Kidney (tissue), 14 donors: ENCODE results near the gene RNF14. TPM values are rescaled to one million over a fixed set of nuclear protein-coding genes. Genes with fewer than 3 reads are reported as not detected.

ENCODE experiments used
- DNase-seq, 5 donors: peaks; one replicate each; pipeline ENCODE4 v3.0.0-alpha.2; 2013 to 2020
- FAIRE-seq: peaks from 2 replicates; lab custom pipeline; 2012; peaks lifted over from hg19 to GRCh38; lab: Jason Lieb, UNC
- H3K27ac ChIP-seq, 2 donors: one replicate each; pipeline ENCODE4 v1.7.0; 2013; ENCODE audit warnings: low read depth in 2 of 2, low read length in 2 of 2, inconsistent platforms in 1 of 2
- H3K27me3 ChIP-seq: one replicate; pipeline ENCODE4 v1.7.1; 2013; ENCODE audit warnings: low read length, inconsistent platforms; ENCODE audit not compliant: control insufficient read depth, insufficient read depth
- H3K36me3 ChIP-seq, 3 donors: one replicate each; pipeline versions ENCODE4 v1.7.0 to v1.7.1; 2013; ENCODE audit warnings: low read length in 3 of 3, control low read depth in 1 of 3, inconsistent platforms in 1 of 3; ENCODE audit not compliant: insufficient read depth in 3 of 3, control insufficient read depth in 2 of 3
- H3K4me1 ChIP-seq, 3 donors: one replicate each; pipeline versions ENCODE4 v1.7.0 to v1.7.1; 2013; ENCODE audit warnings: low read length in 3 of 3, inconsistent platforms in 1 of 3, low read depth in 1 of 3; ENCODE audit not compliant: control insufficient read depth in 2 of 3, insufficient read depth in 2 of 3
- H3K4me3 ChIP-seq, 3 donors: one replicate each; pipeline versions ENCODE4 v1.7.0 to v1.8.1; 2013; ENCODE audit warnings: low read length in 3 of 3, control low read depth in 1 of 3, inconsistent platforms in 1 of 3
- H3K9ac ChIP-seq, 3 donors: one replicate each; pipeline versions ENCODE4 v1.7.0 to v1.7.1; 2013; ENCODE audit warnings: low read length in 3 of 3, control low read depth in 1 of 3, inconsistent platforms in 1 of 3
- H3K9me3 ChIP-seq, 3 donors: one replicate each; pipeline versions ENCODE4 v1.7.0 to v1.7.1; 2013; ENCODE audit warnings: low read length in 3 of 3, control low read depth in 1 of 3, inconsistent platforms in 1 of 3; ENCODE audit not compliant: control insufficient read depth in 2 of 3, insufficient read depth in 1 of 3
- intact Hi-C: fragments of 100-400 bp; cut with DNase I; formaldehyde crosslinking; loops from one replicate; pipeline ENCODE4 v1.11.1; 2022
- polyA plus RNA-seq: library from polyadenylated mRNA; stranded (reverse); fragments of 350-450 nt; fragmentation: Illumina TruSeq; extraction: RNeasy Lipid Tissue Mini Kit (QIAGEN cat#74804); gene quantifications from one replicate; pipeline ENCODE4 v1.2.3, GENCODE V29; 2014; ENCODE audit warnings: low read depth, low replicate concordance; ENCODE audit not compliant: insufficient read depth
- total RNA-seq: library from RNA; stranded (reverse); fragmentation: NEBNext Ultra II Directional; extraction: Animal tissue kit (Norgen Biotek cat#: 25700); gene quantifications from one replicate; pipeline ENCODE4 v1.2.1, GENCODE V29; 2021
- TF ChIP-seq, protein P1 (sequence below): IDR thresholded peaks from 3 replicates; pipeline ENCODE4 v1.5.1; 2012; ENCODE audit warnings: mild to moderate bottlenecking, moderate library complexity, borderline replicate concordance; ENCODE audit not compliant: insufficient read depth; ENCODE audit errors: extremely low read depth
- donor health status: control.
- donor health status: control.
- donor health status: control.
- donor health status: control.
- donor health status: control.
- donor health status: DM: yes; HTN: yes; CAD: no.
- donor health status: Normal renal cell carcinoma (clear cell type).

RNF14 gene
- total and polyA plus RNA-seq, 2 donors from 2014 or later, result 53.5 to 69.3 TPM

DNA sequence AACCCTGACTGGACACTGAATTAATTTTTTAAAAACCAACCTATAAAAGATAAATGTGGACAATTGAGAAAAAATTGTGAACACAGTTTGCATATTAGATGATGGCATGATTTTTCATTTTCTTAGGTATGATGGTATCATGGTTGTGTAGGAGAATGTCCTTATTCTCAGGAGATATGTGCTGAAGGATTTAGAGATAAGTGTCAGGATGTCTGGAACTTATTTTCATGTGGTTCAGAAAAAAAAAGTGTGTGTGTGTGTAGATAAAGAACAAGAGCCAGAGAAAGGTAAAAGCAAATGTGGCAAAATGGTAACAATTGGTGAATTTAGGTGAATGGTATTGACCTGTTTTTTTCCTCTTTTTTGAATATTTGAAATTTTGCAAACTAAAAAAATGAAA lies 39.9 kb downstream of the RNF14 start:
- TF ChIP-seq, protein P1, sequence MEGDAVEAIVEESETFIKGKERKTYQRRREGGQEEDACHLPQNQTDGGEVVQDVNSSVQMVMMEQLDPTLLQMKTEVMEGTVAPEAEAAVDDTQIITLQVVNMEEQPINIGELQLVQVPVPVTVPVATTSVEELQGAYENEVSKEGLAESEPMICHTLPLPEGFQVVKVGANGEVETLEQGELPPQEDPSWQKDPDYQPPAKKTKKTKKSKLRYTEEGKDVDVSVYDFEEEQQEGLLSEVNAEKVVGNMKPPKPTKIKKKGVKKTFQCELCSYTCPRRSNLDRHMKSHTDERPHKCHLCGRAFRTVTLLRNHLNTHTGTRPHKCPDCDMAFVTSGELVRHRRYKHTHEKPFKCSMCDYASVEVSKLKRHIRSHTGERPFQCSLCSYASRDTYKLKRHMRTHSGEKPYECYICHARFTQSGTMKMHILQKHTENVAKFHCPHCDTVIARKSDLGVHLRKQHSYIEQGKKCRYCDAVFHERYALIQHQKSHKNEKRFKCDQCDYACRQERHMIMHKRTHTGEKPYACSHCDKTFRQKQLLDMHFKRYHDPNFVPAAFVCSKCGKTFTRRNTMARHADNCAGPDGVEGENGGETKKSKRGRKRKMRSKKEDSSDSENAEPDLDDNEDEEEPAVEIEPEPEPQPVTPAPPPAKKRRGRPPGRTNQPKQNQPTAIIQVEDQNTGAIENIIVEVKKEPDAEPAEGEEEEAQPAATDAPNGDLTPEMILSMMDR, result no peak
- no peak overlapping the region for H3K27ac ChIP-seq
- no peak for DNase-seq
- H3K4me1 ChIP-seq, result peaks cover 0 to 17% (median 8%) of the 10 kb centered on the region in 3 donors
- H3K9ac ChIP-seq, result no peak overlapping the region
- H3K4me3 ChIP-seq, result no peak overlapping the region
- peaks cover 0 to 25% (median 25%) of the 10 kb centered on the region in 3 donors for H3K36me3 ChIP-seq
- intact Hi-C loops, result no loop called here
- H3K9me3 ChIP-seq, result no peaks in the 10 kb centered on the region
- no peak for FAIRE-seq
- no peaks in the 10 kb centered on the region for H3K27me3 ChIP-seq

DNA sequence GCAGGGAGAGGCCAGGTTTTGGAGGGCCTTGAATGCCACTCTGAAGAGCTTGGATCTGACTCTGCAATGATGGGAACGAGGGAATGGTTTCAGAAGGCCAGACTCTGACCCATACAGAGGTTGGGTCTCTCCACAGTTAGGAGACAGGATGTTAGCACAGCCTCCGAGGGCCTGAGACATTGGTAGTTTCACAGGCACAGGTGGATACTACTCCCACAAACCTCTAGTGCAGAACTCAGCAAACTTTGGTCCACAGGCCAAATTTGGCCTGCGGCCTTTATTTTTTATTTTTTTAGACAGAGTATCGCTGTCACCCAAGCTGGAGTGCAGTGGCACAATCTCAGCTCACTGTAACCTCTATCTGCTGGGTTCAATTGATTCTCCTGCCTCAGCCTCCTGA lies 41.0 kb downstream of the RNF14 start:
- Histone ChIP-seq H3K9me3 (no peaks in the 10 kb centered on the region), H3K4me1 (peaks cover 0 to 22% (median 10%) of the 10 kb centered on the region in 3 donors), H3K36me3 (peaks cover 0 to 20% (median 20%) of the 10 kb centered on the region in 3 donors), H3K4me3 (no peak overlapping the region), H3K9ac (no peak overlapping the region), H3K27me3 (no peaks in the 10 kb centered on the region), H3K27ac (no peak overlapping the region)
- FAIRE-seq (no peak), DNase-seq (no peak)
- TF ChIP-seq, protein P1, result no peak
- intact Hi-C loops, result no loop called here

DNA sequence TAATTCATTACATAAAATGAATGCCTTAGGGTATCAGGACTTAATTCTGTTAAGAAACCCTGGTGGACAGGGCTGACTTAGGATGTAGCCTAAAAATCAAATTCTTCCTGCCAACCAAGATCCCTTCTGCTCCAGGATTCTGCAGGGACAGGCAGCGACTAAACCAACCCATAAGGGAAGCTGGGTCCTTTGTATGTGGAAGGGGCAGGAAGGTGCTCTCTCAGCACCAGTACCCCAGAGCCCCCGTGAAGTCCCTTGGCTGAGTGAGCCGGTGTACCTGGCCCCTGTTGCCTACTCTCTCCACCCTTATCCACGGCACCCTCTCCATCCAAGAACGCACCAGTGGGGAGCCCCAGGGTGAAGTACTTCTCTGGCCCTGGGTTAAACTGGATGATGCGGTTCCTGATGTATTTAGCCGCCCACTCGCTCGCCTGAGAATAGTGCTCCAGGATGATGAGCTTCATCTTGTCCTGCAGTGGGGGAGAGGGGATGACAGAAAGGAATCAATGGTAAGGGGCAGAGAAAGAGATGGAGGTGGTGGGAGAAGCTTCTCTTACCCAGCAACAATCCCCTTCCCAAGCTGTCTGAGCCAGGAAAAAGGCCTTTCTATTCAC lies 42.8 kb downstream of the RNF14 start:
- peaks cover 0 to 10% (median 5%) of the 10 kb centered on the region in 3 donors for H3K36me3 ChIP-seq
- peak overlapping the region in 1 of 3 donors; percentile 94 for H3K9ac ChIP-seq
- FAIRE-seq (no peak), DNase-seq (no peak)
- no peaks in the 10 kb centered on the region for H3K27me3 ChIP-seq
- H3K27ac ChIP-seq, result peak overlapping the region; percentile 85 to 89
- intact Hi-C loops, result no loop called here
- no peaks in the 10 kb centered on the region for H3K9me3 ChIP-seq
- peaks cover 0 to 28% (median 20%) of the 10 kb centered on the region in 3 donors for H3K4me1 ChIP-seq
- H3K4me3 ChIP-seq, result peak overlapping the region in 2 of 3 donors; percentile 88 to 94
- TF ChIP-seq, protein P1, result no peak
